Stimulated activated CD4-positive, alpha-beta T cell treated with anti-CD3 and anti-CD28 coated beads, Interleukin-15, amount 100 ng/mL, for 1 hour (primary cell): ENCODE measurements around the gene STK32B.
"Not testable (repeated sequence)": the region's sequence is repeated elsewhere in the genome, so short reads cannot be mapped to it uniquely, and the experiment has no call there.

ENCODE experiments used
- DNase-seq, 2 donors: peaks; one replicate each; pipeline ENCODE4 v3.0.0-alpha.2; 2020; ENCODE audit warnings: low read depth in 1 of 2, low spot score in 1 of 2

STK32B gene

DNA sequence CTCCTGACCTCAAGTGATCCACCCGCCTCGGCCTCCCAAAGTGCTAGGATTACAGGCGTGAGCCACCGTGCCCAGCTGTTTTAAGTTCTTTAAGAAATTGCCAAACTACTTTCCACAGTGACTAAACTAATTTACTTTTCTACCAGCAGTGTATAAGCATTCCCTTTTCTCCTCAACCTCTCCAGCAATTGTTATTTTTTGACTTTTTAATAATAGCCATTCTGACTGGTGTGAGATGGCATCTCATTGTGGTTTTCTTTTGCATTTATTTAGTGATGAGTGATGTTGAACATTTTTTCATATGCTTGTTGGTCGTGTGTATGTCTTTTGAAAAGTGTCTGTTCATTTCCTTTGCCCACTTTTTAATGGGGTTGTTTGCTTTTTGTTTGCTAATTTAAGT is 199.3 kb downstream of the STK32B start:
- DNase-seq = not testable (repeated sequence)

DNA sequence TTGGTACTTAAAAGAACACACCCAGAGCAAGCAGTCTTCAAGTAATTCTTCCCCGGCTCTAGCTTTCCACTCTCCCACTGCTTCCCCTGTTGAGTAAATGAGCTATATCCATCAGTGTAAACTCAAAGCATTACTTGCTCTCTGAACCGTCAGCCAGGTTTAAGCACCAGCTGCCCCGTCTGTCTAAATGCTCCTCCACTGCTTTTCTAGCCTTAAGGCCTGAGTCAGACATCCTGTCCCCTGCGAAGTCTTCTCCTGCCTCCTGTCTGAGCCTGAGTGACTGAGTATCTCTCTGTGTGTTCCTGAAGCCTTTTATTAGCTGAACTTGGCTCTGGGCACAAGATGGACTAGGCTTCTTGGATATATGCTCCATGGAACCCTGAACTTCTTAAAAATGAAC is 205.1 kb downstream of the STK32B start:
- DNase-seq = no peak

DNA sequence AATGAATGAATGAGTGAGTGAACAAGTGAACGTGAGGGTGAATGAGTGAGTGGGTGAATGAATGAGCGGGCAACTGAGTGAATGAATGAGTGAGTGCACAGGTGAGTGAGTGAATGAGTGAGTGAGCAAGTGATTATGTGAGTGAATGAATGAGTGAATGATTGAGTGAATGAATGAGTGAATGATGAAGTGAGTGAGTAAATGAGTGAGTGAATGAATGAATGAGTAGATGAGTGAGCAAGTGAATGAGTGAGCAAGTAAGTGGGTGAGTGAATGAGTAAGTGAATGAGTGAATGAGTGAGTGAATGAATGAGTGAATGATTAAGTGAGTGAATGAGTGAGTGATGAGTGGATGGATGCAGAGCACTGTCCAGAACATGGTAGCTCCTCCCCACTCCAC is 205.8 kb downstream of the STK32B start:
- no peak for DNase-seq

DNA sequence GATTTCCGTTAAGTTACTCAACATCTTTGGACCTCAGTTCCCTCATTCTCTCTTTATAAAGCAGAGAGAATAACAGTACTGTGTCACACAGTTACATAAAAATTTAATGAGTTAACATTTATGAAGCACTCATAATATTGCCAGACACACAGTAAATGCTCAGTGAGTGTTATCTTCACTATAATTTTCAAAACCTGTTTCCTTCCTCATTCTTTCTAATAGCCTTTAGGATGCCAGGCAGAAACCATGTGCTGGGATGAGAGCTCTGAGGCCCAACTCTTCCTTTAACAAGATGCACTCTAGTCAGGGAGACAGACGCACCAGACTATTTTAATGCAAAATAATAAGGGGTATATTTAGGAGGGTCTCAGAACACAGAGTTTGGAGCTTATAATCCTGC is 208.2 kb downstream of the STK32B start:
- DNase-seq = no peak

DNA sequence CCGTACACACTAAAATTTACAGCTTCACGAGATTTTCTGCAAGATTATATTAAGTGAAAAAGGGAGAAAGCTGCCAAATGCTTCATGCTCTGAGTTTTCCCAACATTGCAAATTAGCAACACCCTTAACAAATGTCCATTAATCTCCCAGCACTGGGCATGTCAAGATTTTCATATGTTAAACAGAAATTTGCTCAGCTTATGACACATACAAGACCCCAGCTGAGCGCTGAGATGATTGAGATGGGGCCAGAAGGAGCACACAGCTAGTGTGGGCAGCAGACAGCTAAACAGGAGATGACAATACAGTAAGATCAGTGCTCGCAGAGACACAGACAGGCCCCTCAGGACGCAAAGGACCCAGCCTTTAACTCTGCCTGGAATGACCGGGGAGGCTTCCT is 208.8 kb downstream of the STK32B start:
- no peak for DNase-seq

DNA sequence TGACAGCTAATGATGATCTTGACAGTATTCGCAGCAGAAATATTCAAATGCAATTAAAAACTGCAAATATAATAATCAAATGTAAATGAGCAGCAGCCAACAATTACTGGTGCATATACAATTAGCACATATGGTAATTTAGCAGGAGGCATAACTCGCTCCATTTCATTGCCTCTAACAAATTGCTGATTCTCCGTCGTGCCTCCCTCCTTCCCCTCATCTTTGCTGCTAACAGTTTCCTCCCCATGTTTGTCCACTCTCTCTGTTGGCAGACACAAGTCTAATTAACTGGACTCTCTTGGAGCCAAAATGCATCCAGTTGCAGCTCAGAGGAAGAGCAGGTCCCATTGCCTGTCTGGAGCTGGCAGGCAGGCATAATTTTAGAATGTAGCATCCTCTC is 210.6 kb downstream of the STK32B start:
- no peak for DNase-seq

DNA sequence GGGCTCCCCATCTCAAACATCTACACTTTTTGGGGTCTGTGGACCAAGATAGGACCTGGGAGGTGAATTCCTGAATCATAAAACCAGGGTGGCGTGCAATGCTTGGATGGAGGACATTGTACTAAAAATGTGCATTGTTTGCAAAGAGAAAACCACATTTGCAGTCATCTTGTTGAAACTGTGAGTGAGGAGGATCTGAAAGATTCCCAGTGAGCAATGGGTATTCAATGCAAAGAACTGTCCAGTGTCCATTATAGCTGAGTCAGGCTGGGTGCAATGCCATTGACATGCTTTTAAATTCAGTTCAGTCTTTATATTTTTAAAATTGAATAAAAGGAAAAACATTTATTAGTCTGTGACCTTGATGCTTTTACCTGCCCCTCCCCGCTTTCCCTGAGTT is 215.7 kb downstream of the STK32B start:
- DNase-seq = no peak

DNA sequence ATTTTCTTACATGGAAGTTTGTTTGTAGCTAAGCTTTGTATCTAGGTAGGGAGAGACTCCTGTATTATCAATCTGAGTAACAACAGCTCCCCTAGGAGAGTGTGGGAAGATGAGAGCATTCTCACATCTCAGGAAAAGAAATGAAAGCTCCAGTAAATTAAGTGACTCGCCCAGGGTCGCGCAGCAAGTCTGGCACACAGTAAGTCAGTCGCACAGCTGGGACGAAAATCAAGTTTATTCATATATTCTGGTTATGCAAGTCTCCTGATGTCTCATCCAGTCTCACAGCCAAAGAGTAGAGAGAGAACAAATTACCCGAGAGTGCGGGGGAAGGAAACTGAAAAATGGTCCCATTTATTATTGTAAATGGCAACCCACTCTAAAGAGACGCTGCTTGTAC is 216.1 kb downstream of the STK32B start:
- DNase-seq = no peak

DNA sequence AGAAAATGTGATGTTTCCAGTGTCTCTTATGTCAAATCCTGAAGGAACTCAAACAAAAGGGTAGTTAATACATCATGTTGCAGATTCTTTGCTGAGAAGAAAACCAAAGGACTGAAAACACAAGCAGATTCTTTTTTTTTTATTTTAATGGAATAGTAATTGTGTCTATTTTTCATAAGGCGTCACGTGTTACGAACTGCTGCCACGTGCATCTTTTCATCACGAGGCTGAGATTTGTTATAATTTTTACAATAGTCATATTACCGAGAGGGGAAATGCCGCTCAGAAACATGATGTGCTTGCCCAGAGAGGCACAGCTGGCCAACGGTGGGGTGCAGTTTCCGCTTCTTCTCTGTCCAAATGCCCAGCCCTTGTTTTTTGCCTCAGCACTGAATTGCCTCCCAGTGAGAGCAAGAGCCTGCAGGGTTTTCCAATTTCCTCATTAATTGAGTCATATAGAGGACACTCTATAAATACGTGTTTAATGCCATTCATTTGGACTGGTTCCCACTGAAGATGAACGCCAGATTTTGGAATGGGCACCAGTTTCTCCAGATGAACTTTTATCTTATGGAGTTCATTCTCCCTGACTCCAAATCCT is 225.3 kb downstream of the STK32B start:
- DNase-seq = no peak

DNA sequence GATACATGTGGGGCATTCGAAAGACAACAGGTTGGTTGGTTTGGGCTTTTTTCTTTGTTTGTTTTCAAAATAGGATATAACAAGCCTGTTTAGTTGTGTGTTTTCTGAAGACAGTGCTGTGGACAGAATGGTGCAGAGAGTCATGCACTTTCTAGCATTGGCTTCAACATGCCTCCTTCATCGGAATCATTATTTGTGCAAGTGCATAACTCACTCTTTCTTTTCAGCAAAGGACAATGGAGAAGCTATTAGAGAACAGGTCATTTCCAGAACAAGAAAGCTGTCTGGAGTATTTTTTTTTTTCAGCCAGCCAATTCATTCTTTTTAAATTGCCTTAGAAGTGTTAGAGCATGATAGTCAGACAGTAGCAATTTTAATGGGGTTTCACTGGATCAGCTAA is 225.8 kb downstream of the STK32B start:
- DNase-seq = no peak

DNA sequence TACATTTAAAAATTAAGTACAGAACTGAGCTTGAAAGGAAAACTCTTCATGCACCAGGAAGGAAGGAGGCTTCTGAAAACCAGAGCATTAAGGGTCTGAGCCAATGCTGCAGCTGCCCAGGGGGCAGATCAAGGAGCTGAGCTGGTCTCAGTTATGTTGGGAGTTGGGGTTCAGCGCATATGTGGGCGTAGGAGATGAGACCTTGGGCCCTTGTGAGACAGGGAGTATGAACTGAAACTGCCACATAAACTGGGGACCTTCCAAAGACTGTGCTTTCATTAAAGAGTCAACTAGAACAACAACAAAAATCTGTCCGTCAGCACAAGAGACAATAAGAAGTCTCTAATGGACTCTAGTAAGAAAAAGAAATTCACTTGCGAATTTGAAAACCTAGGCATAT is 226.9 kb downstream of the STK32B start:
- no peak for DNase-seq

DNA sequence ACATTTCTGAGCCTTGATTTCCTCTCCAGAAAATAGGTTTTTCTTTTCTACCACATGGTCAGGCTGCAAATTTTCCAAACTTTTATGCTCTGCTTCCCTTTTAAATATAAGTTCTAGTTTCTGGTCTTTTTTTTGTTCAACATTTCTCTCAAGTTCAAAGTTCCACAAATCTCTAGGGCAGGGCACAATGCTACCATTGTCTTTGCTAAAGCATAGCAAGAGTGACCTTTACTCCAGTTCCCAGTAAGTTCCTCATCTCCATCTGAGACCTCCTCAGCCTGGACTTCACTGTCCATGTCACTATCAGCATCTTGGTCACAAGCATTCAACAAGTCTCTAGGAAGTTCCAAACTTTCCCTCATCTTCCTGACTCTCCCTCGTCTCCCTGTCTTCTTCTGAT is 228.8 kb downstream of the STK32B start:
- not testable (repeated sequence) for DNase-seq

DNA sequence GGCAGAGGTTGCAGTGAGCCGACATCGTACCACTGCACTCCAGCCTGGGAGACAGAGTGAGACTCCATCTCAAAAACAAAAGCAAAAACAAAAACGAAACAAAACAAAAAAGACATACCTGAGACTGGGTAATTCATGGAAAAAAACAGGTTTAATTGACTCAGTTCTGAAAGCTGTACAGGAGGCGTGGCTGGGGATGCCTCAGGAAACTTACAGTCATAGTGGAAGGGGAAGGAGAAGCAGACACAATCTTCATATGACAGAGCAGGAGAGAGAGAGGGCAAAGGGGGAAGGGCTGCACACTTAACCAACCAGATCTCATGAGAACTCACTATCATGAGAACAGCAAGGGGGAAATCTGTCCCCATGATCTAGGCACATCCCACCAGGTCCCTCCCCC is 229.5 kb downstream of the STK32B start:
- no peak for DNase-seq

DNA sequence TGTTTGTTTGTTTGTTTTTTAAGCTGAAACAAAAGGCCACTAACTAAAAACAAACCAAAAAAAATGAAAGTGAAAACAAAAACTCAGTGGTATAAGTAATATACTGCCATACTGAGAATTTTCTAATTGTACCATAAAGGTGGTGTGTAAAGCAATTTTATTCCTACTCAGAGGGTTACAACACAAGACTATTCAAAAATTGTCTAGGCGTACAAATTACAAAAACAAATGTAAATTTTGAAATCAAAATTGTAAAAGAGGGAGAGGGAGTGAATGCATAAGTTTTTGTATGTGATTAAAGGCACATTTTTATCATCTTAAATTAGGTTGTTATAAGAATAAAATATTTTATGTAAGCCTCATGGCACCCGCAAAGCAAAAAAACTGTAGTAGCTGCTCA is 232.6 kb downstream of the STK32B start:
- DNase-seq = no peak

DNA sequence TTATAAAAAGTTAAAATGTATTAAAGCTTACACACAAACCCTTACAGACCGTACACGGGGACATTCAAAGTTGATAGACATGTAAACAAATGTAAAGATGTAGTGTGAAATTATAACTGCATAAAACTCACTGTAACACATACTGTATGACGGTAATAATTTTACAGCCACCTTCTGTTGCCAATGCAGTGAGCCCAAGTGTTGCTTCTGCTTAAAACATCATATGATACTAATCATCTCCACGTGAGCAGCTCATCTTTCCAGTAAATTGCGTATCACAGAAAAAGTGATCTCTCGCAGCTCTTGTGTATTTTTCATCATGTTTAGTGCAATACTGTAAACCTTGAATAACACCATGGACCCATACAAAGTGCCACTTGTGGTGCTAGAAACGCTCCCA is 233.2 kb downstream of the STK32B start:
- no peak for DNase-seq

DNA sequence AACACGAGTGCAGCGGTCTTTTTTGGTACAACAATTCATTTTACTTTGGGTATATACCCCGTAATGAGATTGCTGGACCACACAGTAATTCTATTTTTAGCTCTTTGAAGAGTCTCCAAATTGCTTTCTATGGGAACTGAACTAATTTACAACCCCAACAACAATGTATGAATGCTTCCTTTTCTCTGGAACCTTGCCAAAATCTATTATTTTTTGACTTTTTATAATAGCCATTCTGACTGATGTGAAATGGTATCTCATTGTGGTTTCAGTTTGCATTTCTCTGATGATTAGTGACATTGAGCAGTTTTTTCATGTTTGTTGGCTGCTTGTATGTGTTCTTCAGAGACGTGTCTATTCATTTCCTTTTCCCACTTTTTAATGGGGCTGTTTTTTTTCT is 240.8 kb downstream of the STK32B start:
- no peak for DNase-seq

DNA sequence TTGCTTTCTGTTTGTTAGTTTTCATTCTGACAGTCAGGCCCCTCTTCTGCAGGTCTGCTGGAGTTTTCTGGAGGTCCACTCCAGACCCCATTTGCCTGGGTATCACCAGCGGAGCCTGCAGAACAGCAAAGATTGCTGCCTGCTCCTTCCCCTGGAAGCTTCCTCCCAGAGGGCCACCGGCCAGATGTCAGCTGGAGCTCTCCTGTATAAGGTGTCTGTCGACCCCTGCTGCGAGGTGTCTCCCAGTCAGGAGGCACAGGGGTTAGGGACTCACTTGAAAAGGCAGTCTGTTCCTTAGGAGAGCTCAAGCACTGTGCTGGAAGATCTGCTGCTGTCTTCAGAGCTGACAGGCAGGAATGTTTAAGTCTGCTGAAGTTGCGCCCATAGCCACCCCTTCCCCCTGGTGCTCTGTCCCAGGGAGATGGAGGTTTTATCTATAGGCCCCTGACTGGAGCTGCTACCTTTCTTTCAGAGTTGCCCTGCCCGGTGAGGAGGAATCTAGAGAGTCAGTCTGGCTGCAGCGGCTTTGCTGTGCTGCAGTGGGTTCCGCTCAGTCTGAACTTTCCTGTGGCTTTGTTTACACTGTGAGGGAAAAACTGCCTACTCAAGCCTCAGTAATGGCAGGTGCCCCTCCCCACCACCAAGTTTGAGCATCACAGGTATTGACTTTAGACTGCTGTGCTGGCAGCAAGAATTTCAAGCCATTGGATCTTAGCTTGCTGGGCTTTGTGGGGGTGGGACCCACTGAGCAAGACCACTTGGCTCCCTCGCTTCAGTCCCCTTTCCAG is 246.9 kb downstream of the STK32B start:
- DNase-seq = not testable (repeated sequence)

DNA sequence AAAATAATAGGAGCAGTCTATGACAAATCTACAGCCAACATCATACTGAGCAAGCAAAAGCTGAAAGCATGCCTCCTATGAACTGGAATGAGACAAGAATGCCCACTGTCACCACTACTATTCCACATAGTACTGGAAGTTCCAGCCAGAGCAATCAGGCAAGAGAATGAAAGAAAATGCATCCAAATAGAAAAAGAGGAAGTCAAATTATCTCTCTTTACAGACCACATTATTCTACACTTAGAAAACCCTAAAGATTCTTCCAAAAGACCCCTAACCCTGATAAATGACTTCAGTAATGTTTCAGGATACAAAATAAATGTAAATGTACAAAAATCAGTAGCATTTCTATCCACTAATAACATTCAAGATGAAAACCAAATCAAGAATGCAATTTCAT is 249.0 kb downstream of the STK32B start:
- no peak for DNase-seq

DNA sequence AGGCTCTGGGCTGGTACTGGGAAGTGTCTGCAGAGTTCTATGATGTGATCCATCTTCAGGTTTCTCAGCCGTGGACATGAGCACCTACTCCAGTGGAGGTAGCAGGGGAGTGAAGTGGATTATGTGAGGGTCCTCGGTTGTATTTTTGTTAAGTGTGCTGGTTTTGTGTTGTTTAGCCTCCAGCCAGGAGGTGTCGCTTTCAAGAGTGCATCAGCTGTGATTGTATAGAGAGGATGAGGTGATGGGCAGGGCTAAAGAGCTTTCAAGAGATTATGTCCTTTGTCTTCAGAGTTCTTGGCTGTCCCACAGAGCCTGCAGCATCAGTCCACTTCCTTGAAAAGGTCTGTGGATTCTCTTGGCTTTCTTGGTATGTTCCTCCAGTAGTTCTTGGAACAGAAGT is 256.6 kb downstream of the STK32B start:
- no peak for DNase-seq

DNA sequence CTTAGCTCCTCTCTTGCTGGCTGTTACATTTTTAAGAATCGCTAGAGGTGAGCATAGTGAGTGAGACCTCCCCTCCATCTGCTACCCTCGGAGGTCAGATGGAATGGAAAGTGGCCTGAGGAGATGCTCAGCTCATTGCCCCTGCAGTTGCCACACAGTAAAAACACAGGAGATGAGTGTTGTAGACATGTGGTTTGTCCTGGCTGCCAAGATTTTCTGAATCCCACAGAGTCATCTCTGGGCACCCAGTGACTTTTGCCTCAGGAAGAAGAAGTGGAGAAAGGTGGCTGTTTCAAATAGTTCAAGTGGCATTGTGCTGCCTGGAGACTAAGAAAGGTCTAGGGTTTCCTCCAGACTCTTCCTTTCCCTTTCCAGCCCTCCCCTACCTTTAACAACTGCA is 271.0 kb downstream of the STK32B start:
- DNase-seq = no peak

DNA sequence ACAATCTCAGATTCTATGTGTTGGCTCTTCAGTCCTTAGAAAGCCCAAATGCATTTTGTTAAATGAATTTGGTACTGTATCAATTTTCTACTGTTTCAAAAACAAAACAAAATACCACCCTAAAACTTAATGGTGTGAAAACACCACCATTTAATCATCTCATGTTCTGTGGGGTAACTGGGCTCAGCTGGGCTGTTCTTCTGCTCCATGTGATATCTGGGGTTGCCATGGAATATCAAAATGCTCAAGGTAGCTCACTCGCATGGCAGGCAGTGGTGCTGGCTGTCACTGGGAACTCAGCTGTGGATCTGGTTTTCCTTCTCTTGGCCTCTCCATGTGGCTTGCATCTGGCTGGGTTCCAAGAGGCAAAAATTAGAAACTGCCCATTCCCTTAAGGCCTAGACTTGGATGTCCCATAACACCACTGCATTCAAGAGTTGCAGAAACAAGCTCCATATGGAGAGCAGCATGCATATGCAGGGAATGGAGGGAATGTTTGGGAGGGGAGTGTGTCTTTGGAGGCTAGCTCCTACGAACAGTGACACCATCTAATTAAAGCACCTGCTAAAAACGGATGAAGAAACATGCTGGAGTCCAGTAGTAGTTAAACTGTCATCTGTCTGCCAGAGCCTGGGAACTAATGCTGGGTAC is 279.2 kb downstream of the STK32B start:
- no peak for DNase-seq

DNA sequence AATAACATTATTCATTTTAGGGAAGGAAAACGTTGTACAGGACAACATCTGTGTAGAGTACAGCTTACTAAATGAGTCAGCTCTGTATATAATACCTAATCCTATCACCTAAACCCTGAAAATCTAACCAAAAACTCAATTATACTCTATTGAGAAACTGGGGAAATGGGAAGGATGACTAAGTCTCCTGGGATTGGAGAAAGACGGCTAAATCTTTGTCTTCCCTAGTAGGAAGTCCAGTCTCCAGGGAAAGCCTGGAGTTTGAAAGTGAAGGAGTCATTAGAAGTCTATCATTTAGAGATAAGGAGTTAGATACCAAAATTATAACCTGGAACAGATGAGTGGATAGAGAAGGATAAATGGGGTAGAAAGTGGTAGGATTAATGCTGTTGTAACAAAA is 286.5 kb downstream of the STK32B start:
- DNase-seq = no peak

DNA sequence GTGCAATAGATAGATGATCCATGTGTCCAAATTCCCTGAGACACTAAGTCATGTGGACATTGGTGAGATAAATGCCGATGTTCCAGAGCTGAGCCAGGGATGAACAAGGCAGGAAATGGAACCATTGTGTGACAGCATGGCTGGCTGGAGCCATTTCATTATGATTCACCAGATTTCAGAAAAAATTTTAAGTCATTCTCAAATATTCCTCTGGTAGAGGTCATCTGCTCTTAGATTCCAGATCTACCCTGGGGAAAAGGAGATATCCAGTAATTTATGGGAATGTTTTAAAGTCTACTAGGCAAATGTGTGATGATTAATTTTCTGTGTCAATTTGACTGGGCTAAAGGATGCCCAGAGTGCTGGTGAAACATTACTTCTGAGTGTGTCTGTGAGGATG is 287.3 kb downstream of the STK32B start:
- no peak for DNase-seq
